ENCODE measurements around the gene CEP350.

CEP350 gene

GRCh38 chr1:179923029-179923428 is 31.6 kb upstream of the CEP350 start:
- in situ Hi-C loops (cut with MboI; ENCODE audit: low sequenced_read_pairs, unreplicated experiment), result no loop called here
- TF ChIP-seq CTCF (IDR thresholded peaks at IDR 0.05; ENCODE audit: borderline replicate concordance, control extremely low read depth, extremely low read depth, insufficient read depth, missing control alignments), result no peak
- DNase-seq (ENCODE audit: low spot score), result no peak

GRCh38 chr1:179924268-179924667 is 30.3 kb upstream of the CEP350 start:
- no peak for DNase-seq (ENCODE audit: low spot score)
- no peak for TF ChIP-seq CTCF (IDR thresholded peaks at IDR 0.05; ENCODE audit: borderline replicate concordance, control extremely low read depth, extremely low read depth, insufficient read depth, missing control alignments)
- in situ Hi-C loops (cut with MboI; ENCODE audit: low sequenced_read_pairs, unreplicated experiment), result no loop called here

- in situ Hi-C loops (cut with MboI; ENCODE audit: low sequenced_read_pairs, unreplicated experiment), result no loop called here
- TF ChIP-seq CTCF (IDR thresholded peaks at IDR 0.05; ENCODE audit: borderline replicate concordance, control extremely low read depth, extremely low read depth, insufficient read depth, missing control alignments), result no peak
Measured at GRCh38 chr1:179925302-179925701, 29.3 kb upstream of the CEP350 start.

GRCh38 chr1:179925922-179926849 is 28.4 kb upstream of the CEP350 start:
- in situ Hi-C loops (cut with MboI; ENCODE audit: low sequenced_read_pairs, unreplicated experiment), result no loop called here
- DNase-seq (ENCODE audit: low spot score), result no peak
- no peak for TF ChIP-seq CTCF (IDR thresholded peaks at IDR 0.05; ENCODE audit: borderline replicate concordance, control extremely low read depth, extremely low read depth, insufficient read depth, missing control alignments)

More at GRCh38 chr1:179925302-179925701, 29.3 kb upstream of the CEP350 start:
- no peak for DNase-seq (ENCODE audit: low spot score)

GRCh38 chr1:179926850-179927205 is 27.8 kb upstream of the CEP350 start:
- DNase-seq (ENCODE audit: low spot score), result no peak
- in situ Hi-C loops (cut with MboI; ENCODE audit: low sequenced_read_pairs, unreplicated experiment), result no loop called here
- no peak for TF ChIP-seq CTCF (IDR thresholded peaks at IDR 0.05; ENCODE audit: borderline replicate concordance, control extremely low read depth, extremely low read depth, insufficient read depth, missing control alignments)

GRCh38 chr1:179929955-179930798 is 24.4 kb upstream of the CEP350 start:
- in situ Hi-C loops (cut with MboI; ENCODE audit: low sequenced_read_pairs, unreplicated experiment), result no loop called here
- no peak for TF ChIP-seq CTCF (IDR thresholded peaks at IDR 0.05; ENCODE audit: borderline replicate concordance, control extremely low read depth, extremely low read depth, insufficient read depth, missing control alignments)
- no peak for DNase-seq (ENCODE audit: low spot score)
